Astrocyte (in vitro differentiated cells and primary cell): Measurements from ENCODE around the gene SLC12A3.

ENCODE experiments used
- EZH2 ChIP-seq: IDR thresholded peaks from 2 replicates; pipeline ENCODE4 v1.6.1; 2012; ENCODE audit warnings: mild to moderate bottlenecking, low read length, inconsistent platforms; ENCODE audit not compliant: insufficient read depth
- TF ChIP-seq, protein P1 (sequence below): IDR thresholded peaks from 2 replicates; pipeline ENCODE4 v1.5.1; 2011; ENCODE audit warnings: low read depth, mild to moderate bottlenecking, inconsistent platforms, low read length, moderate library complexity; ENCODE audit not compliant: insufficient read depth

DNA sequence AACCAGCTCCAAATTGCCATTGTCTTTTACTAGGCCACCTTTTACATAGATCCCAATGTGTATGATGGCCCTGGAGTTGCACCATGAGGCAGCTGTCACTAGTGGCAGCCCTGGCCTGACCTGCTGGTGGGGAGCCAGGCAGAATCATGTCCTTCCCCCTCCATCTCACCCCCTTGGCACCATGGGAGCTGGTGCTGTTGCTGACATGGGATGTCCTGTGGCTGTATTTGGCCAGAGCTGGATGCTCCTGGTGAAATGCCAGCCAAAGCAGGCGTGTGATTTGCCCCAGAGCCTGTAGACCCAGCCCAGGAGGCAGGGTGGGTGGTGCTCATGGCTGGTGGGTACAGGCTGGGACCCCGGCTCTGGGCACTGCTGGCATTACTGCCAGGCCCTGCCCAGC lies 18.6 kb downstream of the SLC12A3 start:
- TF ChIP-seq, protein P1, sequence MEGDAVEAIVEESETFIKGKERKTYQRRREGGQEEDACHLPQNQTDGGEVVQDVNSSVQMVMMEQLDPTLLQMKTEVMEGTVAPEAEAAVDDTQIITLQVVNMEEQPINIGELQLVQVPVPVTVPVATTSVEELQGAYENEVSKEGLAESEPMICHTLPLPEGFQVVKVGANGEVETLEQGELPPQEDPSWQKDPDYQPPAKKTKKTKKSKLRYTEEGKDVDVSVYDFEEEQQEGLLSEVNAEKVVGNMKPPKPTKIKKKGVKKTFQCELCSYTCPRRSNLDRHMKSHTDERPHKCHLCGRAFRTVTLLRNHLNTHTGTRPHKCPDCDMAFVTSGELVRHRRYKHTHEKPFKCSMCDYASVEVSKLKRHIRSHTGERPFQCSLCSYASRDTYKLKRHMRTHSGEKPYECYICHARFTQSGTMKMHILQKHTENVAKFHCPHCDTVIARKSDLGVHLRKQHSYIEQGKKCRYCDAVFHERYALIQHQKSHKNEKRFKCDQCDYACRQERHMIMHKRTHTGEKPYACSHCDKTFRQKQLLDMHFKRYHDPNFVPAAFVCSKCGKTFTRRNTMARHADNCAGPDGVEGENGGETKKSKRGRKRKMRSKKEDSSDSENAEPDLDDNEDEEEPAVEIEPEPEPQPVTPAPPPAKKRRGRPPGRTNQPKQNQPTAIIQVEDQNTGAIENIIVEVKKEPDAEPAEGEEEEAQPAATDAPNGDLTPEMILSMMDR = no peak
- no peak for TF ChIP-seq EZH2
